Keratinocyte (primary cell): ENCODE data around the gene MBNL2. TPM values are rescaled to one million over a fixed set of nuclear protein-coding genes. Genes with fewer than 3 reads are reported as not detected.

Experiments used
- DNase-seq: peaks from one replicate; pipeline ENCODE4 v3.0.0-alpha.2; 2011; ENCODE audit warnings: low read depth, missing footprints, low spot score
- FAIRE-seq: peaks from 2 replicates; lab custom pipeline; 2011; peaks lifted over from hg19 to GRCh38; lab: Jason Lieb, UNC
- H2AFZ ChIP-seq: 2 replicates; pipeline ENCODE4 v1.6.0; 2012; ENCODE audit warnings: low read length, control low read depth, inconsistent platforms; ENCODE audit not compliant: control insufficient read depth
- H3K27ac ChIP-seq: 2 replicates; pipeline ENCODE4 v1.5.1; 2011; ENCODE audit warnings: low read length; ENCODE audit not compliant: control insufficient read depth, insufficient read depth
- H3K27me3 ChIP-seq: 3 replicates; pipeline ENCODE4 v1.6.0; 2011; ENCODE audit warnings: low read length; ENCODE audit not compliant: control insufficient read depth, insufficient read depth; ENCODE audit errors: extremely low read depth
- H3K36me3 ChIP-seq, 2 experiments: 2 replicates in 1 of 2; 3 replicates in 1 of 2; pipeline ENCODE4 v1.5.1; 2011; ENCODE audit warnings: low read length in 2 of 2, mild to moderate bottlenecking in 1 of 2; ENCODE audit not compliant: control insufficient read depth in 2 of 2, insufficient read depth in 2 of 2; ENCODE audit errors: extremely low read depth in 1 of 2
- H3K4me1 ChIP-seq: 3 replicates; pipeline ENCODE4 v1.5.1; 2011; ENCODE audit warnings: low read length; ENCODE audit not compliant: control insufficient read depth, insufficient read depth; ENCODE audit errors: extremely low read depth
- H3K4me2 ChIP-seq: 3 replicates; pipeline ENCODE4 v1.6.0; 2011; ENCODE audit warnings: low read depth, low read length; ENCODE audit not compliant: control insufficient read depth, insufficient read depth; ENCODE audit errors: extremely low read depth
- H3K4me3 ChIP-seq, 3 experiments: fragments of 200-600 bp in 1 of 3; sonication (generic) in 1 of 3; 2 replicates in 2 of 3; 3 replicates in 1 of 3; pipeline ENCODE4 v1.5.1; 2011 to 2016; ENCODE audit warnings: low read length in 3 of 3, mild to moderate bottlenecking in 3 of 3, control low read depth in 2 of 3, inconsistent platforms in 1 of 3, low read depth in 1 of 3, mixed read lengths in 1 of 3, mixed run types in 1 of 3, moderate library complexity in 1 of 3; ENCODE audit not compliant: control insufficient read depth in 2 of 3, insufficient read depth in 2 of 3; ENCODE audit errors: extremely low read depth in 1 of 3
- H3K79me2 ChIP-seq: 2 replicates; pipeline ENCODE4 v1.6.0; 2012; ENCODE audit warnings: low read length; ENCODE audit not compliant: control insufficient read depth, insufficient read depth
- H3K9ac ChIP-seq: 3 replicates; pipeline ENCODE4 v1.6.0; 2011; ENCODE audit warnings: low read length; ENCODE audit not compliant: control insufficient read depth, insufficient read depth; ENCODE audit errors: extremely low read depth
- H3K9me1 ChIP-seq: 3 replicates; pipeline ENCODE4 v1.6.0; 2011; ENCODE audit warnings: low read length; ENCODE audit not compliant: control insufficient read depth, insufficient read depth; ENCODE audit errors: extremely low read depth
- H3K9me3 ChIP-seq: 2 replicates; pipeline ENCODE4 v1.5.1; 2012; ENCODE audit warnings: low read depth, low read length; ENCODE audit not compliant: control insufficient read depth
- H4K20me1 ChIP-seq: 3 replicates; pipeline ENCODE4 v1.6.0; 2011; ENCODE audit warnings: low read length; ENCODE audit not compliant: control insufficient read depth, insufficient read depth; ENCODE audit errors: extremely low read depth
- CTCF ChIP-seq, 3 experiments: IDR thresholded peaks in 1 of 3; conservative IDR thresholded peaks in 1 of 3; optimal IDR thresholded peaks in 1 of 3; 2 replicates in 2 of 3; 3 replicates in 1 of 3; pipeline versions ENCODE3 to v1.5.1; 2011; ENCODE audit warnings: low read length in 3 of 3, mild to moderate bottlenecking in 3 of 3, moderate library complexity in 2 of 3, control low read depth in 1 of 3, inconsistent platforms in 1 of 3; ENCODE audit not compliant: insufficient read depth in 2 of 3; ENCODE audit errors: extremely low read depth in 1 of 3
- EZH2 ChIP-seq: IDR thresholded peaks from one replicate; pipeline ENCODE4 v1.6.1; 2012; ENCODE audit warnings: inconsistent platforms, mild to moderate bottlenecking, low read length, moderate library complexity
- dilution Hi-C: fragments of 300-500 bp; cut with MboI; formaldehyde crosslinking; loops from one replicate; pipeline ENCODE4 v1.7.0; 2020; ENCODE audit warnings: low sequenced_read_pairs; ENCODE audit not compliant: extremely low pct_ligation_motif_present
- polyA plus RNA-seq, 5 experiments: library from polyadenylated mRNA; depleted of rRNA in 3 of 5; stranded (reverse) in 3 of 5; stranded (forward) in 1 of 5; unstranded in 1 of 5; fragments of >200 nt; gene quantifications; 1 replicate in 1 of 5; 2 replicates in 3 of 5; 3 replicates in 1 of 5; pipeline versions ENCODE4 v1.2.1 to v1.2.3, GENCODE V29; 2011 to 2012; ENCODE audit warnings: missing spikeins in 2 of 5, low read depth in 1 of 5, low replicate concordance in 1 of 5

Gene MBNL2
- polyA plus RNA-seq, 1 donor (not counting 4 experiments of a cell fraction or from before 2014, with no cell fraction given), result 28.4 TPM

DNA sequence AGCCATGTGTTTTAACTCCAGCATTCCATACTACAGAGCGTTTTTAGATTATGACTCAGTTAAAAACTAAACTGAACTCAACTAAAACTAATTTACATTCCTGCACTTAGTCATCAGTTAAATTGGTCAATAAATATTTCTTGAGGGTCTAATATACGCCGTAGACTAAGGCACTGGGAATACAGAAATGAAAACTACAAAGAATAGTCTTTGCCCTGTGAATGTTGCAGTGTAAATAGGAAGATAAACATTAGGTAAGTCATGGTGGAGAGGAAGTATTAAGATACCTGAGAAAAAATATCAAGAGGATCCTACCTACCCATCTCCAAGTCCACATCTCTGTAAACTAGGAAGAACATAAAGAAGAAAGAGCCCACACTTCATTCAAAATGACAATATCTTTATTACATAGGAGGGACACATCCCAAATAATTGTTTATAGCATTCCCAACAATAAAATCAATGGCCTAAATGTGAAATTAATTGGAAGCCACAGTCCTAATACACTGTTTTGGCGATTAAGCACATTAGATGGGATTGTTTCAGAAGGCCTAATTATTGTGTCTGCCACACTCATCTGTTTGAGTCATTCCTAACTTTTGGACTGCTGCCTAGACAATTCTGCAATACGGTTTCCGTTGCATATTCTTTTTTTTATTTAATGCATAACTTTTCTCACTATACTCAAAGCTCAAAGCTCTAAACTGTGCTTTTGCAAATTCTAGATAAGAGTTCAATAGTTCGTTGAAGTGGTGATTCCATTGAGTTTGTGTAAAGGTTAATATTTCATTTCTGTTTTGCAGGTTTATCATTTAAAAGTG lies 52.9 kb downstream of the MBNL2 start:
- Histone ChIP-seq H3K4me2 (peak overlapping the region; percentile 69), H3K9me1 (no peaks in the 10 kb centered on the region), H3K9me3 (no peaks in the 10 kb centered on the region), H3K27ac (peak overlapping the region; percentile 90), H3K4me1 (peaks cover 78% of the 10 kb centered on the region), H3K9ac (peak overlapping the region; percentile 55), H3K4me3 (peak overlapping the region in 2 of 3 experiments; percentile 25 to 30), H3K36me3 (peaks cover 0 to 4% of the 10 kb centered on the region in 2 experiments), H4K20me1 (no peaks in the 10 kb centered on the region), H3K79me2 (peaks cover 18% of the 10 kb centered on the region), H3K27me3 (no peaks in the 10 kb centered on the region), H2AFZ (no peak overlapping the region)
- FAIRE-seq (peak; percentile 96), DNase-seq (no peak)
- no peak for TF ChIP-seq EZH2
- no peak for TF ChIP-seq CTCF (optimal IDR thresholded peaks at IDR 0.05 in 1 of 3, IDR thresholded peaks at IDR 0.05 in 1 of 3, conservative IDR thresholded peaks at IDR 0.05 in 1 of 3; ENCODE audit: extremely low read depth in 1 of 3, insufficient read depth in 2 of 3, low read length in 3 of 3)
- dilution Hi-C loops, result no loop called here

DNA sequence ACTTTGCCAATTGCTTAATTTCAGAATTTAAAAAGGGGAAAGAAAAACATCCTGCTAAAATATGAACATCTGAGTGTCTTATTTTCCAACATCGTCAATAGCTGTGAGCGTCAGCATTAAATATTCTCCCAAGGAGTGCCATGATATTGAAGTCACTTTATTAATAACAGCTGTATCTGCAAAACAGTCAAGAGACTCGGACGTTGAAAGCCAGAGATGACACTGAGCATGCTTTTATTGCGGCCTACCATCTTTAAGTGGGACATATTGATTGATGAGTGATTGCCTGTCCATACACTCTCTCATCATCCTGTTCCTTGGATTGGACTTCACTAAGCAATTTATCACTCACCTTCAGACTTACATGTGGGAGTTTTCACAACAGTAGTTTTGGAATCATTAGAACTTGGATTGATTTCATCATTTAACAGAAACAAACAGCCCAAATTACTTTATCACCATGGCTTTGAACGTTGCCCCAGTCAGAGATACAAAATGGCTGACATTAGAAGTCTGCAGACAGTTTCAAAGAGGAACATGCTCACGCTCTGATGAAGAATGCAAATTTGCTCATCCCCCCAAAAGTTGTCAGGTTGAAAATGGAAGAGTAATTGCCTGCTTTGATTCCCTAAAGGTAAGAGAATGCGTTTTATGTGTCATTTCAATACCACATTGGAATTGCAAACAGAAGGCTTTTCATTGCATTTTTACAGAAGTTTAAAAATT lies 53.8 kb downstream of the MBNL2 start:
- Histone ChIP-seq H3K9me3 (no peaks in the 10 kb centered on the region), H3K79me2 (peaks cover 21% of the 10 kb centered on the region), H3K4me3 (no peak overlapping the region), H3K36me3 (peaks cover 0 to 4% of the 10 kb centered on the region in 2 experiments), H4K20me1 (no peaks in the 10 kb centered on the region), H3K27me3 (no peaks in the 10 kb centered on the region), H3K4me1 (peaks cover 87% of the 10 kb centered on the region), H3K4me2 (no peak overlapping the region), H2AFZ (no peak overlapping the region), H3K9ac (no peak overlapping the region), H3K9me1 (no peaks in the 10 kb centered on the region), H3K27ac (peak overlapping the region; percentile 22)
- FAIRE-seq, result no peak
- TF ChIP-seq CTCF (optimal IDR thresholded peaks at IDR 0.05 in 1 of 3, IDR thresholded peaks at IDR 0.05 in 1 of 3, conservative IDR thresholded peaks at IDR 0.05 in 1 of 3; ENCODE audit: extremely low read depth in 1 of 3, insufficient read depth in 2 of 3, low read length in 3 of 3) (no peak), EZH2 (no peak)
- dilution Hi-C loops, result no loop called here
- DNase-seq, result no peak
